ENCODE measurements around the gene DDIAS. TPM values are rescaled to one million over a fixed set of nuclear protein-coding genes. Genes with fewer than 3 reads are reported as not detected.

The DDIAS gene
- total RNA-seq, 1 experiment from 2014 or later = 17.1 TPM

- intact Hi-C loops (cut with micrococcal nuclease) = no loop called here
- Histone ChIP-seq H3K9me3 (ENCODE audit: control insufficient read depth in 1 of 2, insufficient read depth in 1 of 2, low read depth in 1 of 2, low read length in 2 of 2) (no peaks in the 10 kb centered on the region), H2AFZ (ENCODE audit: low read depth, low read length, poor library complexity, severe bottlenecking) (no peak overlapping the region), H3K27ac (ENCODE audit: low read depth, low read length) (no peak overlapping the region), H3K79me2 (ENCODE audit: insufficient read depth, low read length) (peaks cover 5% of the 10 kb centered on the region; the same call in 1 of the 2 replicates), H4K20me1 (ENCODE audit: insufficient read depth) (no peaks in the 10 kb centered on the region), H3K9ac (ENCODE audit: low read length) (no peak overlapping the region), H3K27me3 (ENCODE audit: insufficient read depth, low read length) (no peaks in the 10 kb centered on the region; the same call in 1 of the 2 replicates), H3K36me3 (ENCODE audit: control insufficient read depth in 1 of 2, insufficient read depth in 2 of 2, low read length in 2 of 2) (no peaks in the 10 kb centered on the region), H3K9me2 (ENCODE audit: insufficient read depth) (no peaks in the 10 kb centered on the region), H3K4me2 (ENCODE audit: low read length) (no peak overlapping the region), H3K4me1 (ENCODE audit: control insufficient read depth in 1 of 2, insufficient read depth in 2 of 2, low read length in 2 of 2) (no peaks in the 10 kb centered on the region), H3K4me3 (replicated peaks in 1 of 2; ENCODE audit: low read depth in 1 of 2, low read length in 2 of 2) (no peak overlapping the region)
- ChIA-PET CTCF (no interaction called here), RAD21 (ENCODE audit: low non-redundant PET in 1 of 2, low total read pairs in 2 of 2, uncharacterized antibody in 2 of 2, unreplicated experiment in 2 of 2) (no interaction called here), POLR2A (no interaction called here)
- no TSS peak for BruUV-seq (replicated peaks)
- ATAC-seq (no peak), DNase-seq (ENCODE audit: low read depth, low spot score) (no peak)
- TF ChIP-seq EZH2phosphoT487 (IDR thresholded peaks at IDR 0.05; ENCODE audit: borderline replicate concordance) = no peak
- no peak for TF ChIP-seq ZBTB33 (IDR thresholded peaks at IDR 0.05; ENCODE audit: extremely low read depth, insufficient replicate concordance, low read length)
- no peak for TF ChIP-seq MAX (IDR thresholded peaks at IDR 0.05)
- no peak for TF ChIP-seq POLR2A (IDR thresholded peaks at IDR 0.05; ENCODE audit: borderline replicate concordance, extremely low read depth, insufficient read depth, insufficient read length)
These were observed 10.6 kb upstream of the DDIAS start for GRCh38 chr11:82890936-82891335.

- Histone ChIP-seq H3K9ac (ENCODE audit: low read length) (no peak overlapping the region), H3K79me2 (ENCODE audit: insufficient read depth, low read length) (peaks cover 5% of the 10 kb centered on the region), H3K4me2 (ENCODE audit: low read length) (no peak overlapping the region), H3K27ac (ENCODE audit: low read depth, low read length) (no peak overlapping the region), H2AFZ (ENCODE audit: low read depth, low read length, poor library complexity, severe bottlenecking) (no peak overlapping the region), H3K27me3 (ENCODE audit: insufficient read depth, low read length) (no peaks in the 10 kb centered on the region; the same call in 1 of the 2 replicates), H3K36me3 (ENCODE audit: control insufficient read depth in 1 of 2, insufficient read depth in 2 of 2, low read length in 2 of 2) (no peaks in the 10 kb centered on the region), H3K9me3 (ENCODE audit: control insufficient read depth in 1 of 2, insufficient read depth in 1 of 2, low read depth in 1 of 2, low read length in 2 of 2) (no peaks in the 10 kb centered on the region), H4K20me1 (ENCODE audit: insufficient read depth) (no peaks in the 10 kb centered on the region), H3K9me2 (ENCODE audit: insufficient read depth) (no peaks in the 10 kb centered on the region), H3K4me3 (replicated peaks in 1 of 2; ENCODE audit: low read depth in 1 of 2, low read length in 2 of 2) (no peak overlapping the region), H3K4me1 (ENCODE audit: control insufficient read depth in 1 of 2, insufficient read depth in 2 of 2, low read length in 2 of 2) (no peaks in the 10 kb centered on the region)
- RAD21 ChIA-PET (ENCODE audit: low non-redundant PET in 1 of 2, low total read pairs in 2 of 2, uncharacterized antibody in 2 of 2, unreplicated experiment in 2 of 2) = no interaction called here
- ATAC-seq (no peak), DNase-seq (ENCODE audit: low read depth, low spot score) (no peak)
- POLR2A ChIA-PET = interaction anchor here (1.7 kb wide), 1 partner anchor 8 kb away, joined by 5 read pairs; the partner anchor contains the start of gene PRCP
- CTCF ChIA-PET = no interaction called here
- intact Hi-C loops (cut with micrococcal nuclease) = no loop called here
- BruUV-seq (replicated peaks) = no TSS peak
- no peak for TF ChIP-seq CBX3 (IDR thresholded peaks at IDR 0.05; ENCODE audit: low read depth)
- TF ChIP-seq ZBTB33 (IDR thresholded peaks at IDR 0.05; ENCODE audit: extremely low read depth, insufficient replicate concordance, low read length) = no peak
- TF ChIP-seq POLR2A (IDR thresholded peaks at IDR 0.05; ENCODE audit: borderline replicate concordance, extremely low read depth, insufficient read depth, insufficient read length) = no peak
- TF ChIP-seq ELF1 (IDR thresholded peaks at IDR 0.05; ENCODE audit: borderline replicate concordance, low read depth) = no peak
- TF ChIP-seq TCF7L2 (IDR thresholded peaks at IDR 0.05; ENCODE audit: borderline replicate concordance, extremely low read depth, insufficient read depth, insufficient read length) = no peak
- no peak for TF ChIP-seq YY1 (IDR thresholded peaks at IDR 0.05; ENCODE audit: extremely low read depth, insufficient replicate concordance, low read depth, low read length)
- no peak for TF ChIP-seq ATF3 (IDR thresholded peaks at IDR 0.05)
- TF ChIP-seq JUND (IDR thresholded peaks at IDR 0.05) = no peak
- no peak for TF ChIP-seq ZFX (IDR thresholded peaks at IDR 0.05)
- no peak for TF ChIP-seq ZNF274 (IDR thresholded peaks at IDR 0.05; ENCODE audit: low read depth, low read length)
- TF ChIP-seq FOSL1 (IDR thresholded peaks at IDR 0.05; ENCODE audit: low read depth) = no peak
These were observed 8.8 kb upstream of the DDIAS start for GRCh38 chr11:82892611-82893169.

All from HCT116 (cell line).